Activated naive CD4-positive, alpha-beta T cell treated with Interleukin-2 at 50 U/mL for 16 hours (primary cell): ENCODE results near the gene NEDD4L.
A peak's percentile ranks its signal among the peaks of the same experiment; 100 is the strongest.

Source experiments
- DNase-seq: peaks from one replicate; pipeline ENCODE4 v3.0.0-alpha.2; 2020

NEDD4L gene

DNA sequence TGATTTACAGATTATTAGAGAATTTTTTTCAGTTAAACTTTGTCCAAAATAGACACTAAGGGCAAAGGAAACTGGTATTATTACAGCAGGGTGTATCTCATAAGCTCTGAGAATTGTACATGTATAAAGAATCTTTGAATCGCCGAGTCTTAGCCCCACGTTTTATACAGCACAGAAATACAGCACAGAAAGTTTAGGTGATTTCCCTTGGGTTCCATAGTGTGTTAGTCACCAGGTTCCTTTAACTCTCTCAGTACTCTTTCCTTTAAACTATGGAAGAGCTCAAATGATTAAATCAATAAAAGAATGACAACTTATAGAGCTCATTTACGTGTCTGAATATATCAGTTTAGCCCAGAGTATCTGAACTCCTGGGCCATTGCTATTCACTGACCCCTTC, 256.8 kb downstream of the NEDD4L start:
- no peak for DNase-seq

DNA sequence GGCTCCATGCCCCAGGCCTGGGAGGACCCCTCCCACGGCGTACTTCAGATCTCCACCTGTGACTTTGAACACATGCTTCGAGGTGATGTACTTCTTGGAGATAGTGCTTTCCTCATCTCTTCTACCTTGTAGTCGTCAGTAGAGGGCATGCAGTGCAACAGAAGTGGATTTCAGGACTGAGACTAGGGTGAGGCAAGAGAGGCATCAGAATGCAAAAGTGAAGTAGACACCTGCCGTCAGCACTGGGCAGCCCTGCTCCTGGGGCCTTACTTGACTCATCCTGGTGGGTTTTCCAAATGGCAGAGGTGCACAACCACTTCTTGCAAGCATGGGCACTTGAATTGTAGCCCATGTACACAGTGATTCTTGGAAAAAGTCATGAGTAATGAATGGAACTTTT, 258.8 kb downstream of the NEDD4L start:
- no peak for DNase-seq

DNA sequence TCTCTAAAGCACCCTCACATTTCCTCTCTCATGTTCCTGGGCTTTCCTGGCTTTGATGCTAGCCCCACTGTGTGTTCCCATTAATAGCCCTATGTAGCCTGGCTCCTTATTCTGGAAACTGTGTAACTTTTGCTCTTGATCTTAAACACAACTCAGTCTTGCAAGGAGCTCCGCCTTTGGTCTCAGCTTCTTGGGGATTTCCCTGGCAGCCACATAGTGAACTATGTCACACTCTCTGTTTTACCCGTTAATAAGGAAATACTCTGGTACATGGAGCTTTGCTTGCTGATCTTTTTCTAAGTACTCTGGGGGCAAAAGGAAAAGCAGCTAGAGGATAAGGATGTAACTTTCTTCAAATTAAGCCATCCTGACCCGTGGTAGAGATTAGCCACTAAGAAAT, 259.3 kb downstream of the NEDD4L start:
- DNase-seq = peak; percentile 42

GRCh38 chr18:58305792-58306191, 261.8 kb downstream of the NEDD4L start:
- DNase-seq = no peak

DNA sequence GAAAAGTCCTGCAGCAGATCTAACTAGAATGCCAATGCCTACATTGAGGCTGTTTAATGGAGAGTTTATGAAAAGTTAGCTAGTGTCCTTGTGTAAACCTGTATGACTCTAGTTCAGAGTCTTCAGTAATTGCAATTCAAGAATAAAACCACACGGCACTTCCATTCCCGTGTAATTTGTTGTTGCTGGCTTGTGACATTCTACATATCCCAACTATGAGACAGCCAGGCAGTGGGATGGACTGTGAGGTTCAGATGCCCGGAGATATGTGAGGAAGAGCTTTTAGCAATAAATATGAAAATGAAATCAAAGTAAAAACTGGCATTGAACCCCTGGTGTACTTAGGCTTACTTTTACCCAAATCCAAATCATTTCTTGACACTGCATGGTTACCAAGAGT, 263.4 kb downstream of the NEDD4L start:
- no peak for DNase-seq

- no peak for DNase-seq
Measured at GRCh38 chr18:58308463-58308862, 264.4 kb downstream of the NEDD4L start.

DNA sequence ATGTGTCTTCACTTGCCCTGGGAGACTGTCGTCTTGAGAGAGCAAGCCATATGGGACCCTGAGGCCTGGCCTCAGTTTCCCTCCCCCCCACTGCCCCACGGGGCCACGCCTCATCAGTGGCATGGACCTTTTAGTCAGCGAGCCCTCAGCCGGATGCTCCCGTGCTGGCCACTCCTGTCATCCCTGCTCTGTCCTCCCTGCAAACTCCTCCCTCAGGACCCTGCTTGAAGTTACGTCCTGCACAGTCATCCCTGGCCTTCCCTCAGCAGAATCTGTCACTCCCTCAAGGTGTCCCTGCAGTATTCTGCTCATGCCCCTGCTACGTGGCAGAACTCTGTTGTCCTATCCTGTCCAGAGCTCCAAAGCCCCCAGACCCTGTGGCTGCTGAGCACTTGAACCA, 265.1 kb downstream of the NEDD4L start:
- no peak for DNase-seq

DNA sequence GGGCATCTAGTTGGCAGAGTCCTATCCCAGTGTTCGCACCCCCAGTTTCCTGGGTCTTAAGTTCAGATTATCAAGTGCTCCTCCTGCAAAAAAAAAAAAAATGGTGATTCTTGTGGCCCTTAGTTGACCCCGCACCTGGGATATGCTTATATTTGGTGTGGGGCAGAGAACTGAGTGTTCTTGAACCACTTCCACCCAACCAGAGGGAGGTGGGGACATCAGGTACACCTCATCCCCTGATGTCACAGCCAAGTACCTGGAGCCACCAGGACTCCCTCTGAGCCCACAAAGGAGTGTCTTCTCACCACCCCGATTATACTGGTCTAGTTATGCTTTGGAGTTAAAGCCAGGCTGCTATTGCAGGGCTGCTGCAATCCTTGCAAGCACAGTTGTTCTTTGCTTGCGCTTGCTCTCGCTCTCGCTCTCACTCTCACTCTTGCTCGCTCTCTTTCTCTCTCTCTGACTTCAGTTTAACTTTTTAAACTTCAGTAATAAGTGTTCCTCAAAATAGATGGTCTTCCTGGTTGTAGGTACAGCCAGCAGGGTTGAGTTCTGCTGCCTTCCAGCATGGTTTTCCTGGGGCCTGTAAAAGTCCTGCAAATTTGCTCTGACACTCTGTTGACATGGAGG, 265.7 kb downstream of the NEDD4L start:
- no peak for DNase-seq

GRCh38 chr18:58310517-58310916, 266.5 kb downstream of the NEDD4L start:
- peak; percentile 48 for DNase-seq

DNA sequence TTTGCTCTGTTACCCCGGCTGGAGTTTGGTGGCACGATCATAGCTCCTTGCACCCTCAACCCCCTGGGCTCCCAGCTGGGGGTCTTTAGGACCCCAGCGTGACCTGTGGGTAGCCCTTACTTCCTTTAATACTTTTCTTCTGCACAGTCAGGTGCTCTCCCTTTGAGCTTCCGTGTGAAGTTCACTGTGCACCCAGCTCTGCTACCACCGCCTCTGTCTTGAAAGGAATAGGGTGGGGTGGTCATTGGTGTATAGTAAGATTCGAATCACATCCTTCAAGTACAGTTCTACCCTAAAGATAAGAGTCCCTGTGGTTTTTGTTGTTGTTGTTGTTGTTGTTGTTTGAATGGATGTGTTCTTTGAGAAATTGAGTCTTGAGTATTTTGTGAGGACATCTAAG, 267.4 kb downstream of the NEDD4L start:
- DNase-seq = no peak

DNA sequence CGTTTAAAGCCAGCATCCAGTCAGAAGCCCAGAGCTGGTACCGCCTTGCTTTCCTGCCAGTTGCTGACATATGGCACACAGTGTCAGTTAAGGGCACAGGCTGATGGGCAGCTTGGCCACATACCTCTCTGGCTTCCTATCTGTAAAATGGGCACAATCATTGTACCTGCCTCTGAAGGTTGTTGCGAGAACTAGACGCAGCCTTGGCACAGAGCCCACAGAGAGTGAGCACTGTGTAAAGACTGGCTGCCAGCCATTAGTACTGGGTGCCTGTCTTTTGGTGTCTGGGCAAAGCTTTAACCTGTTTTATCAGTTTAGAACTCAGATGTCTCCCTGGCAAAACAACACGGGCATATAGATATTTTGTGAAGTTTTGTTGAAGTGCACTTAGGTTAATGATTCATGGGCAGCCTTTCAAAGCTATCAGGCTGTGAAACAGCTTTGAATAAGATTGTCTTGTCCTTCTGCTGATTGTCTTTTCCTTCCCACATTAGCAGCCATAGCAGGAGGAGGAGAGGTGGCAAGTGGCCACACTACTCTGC, 269.5 kb downstream of the NEDD4L start:
- no peak for DNase-seq

- DNase-seq = no peak
Measured at GRCh38 chr18:58314284-58314683, 270.3 kb downstream of the NEDD4L start.

DNA sequence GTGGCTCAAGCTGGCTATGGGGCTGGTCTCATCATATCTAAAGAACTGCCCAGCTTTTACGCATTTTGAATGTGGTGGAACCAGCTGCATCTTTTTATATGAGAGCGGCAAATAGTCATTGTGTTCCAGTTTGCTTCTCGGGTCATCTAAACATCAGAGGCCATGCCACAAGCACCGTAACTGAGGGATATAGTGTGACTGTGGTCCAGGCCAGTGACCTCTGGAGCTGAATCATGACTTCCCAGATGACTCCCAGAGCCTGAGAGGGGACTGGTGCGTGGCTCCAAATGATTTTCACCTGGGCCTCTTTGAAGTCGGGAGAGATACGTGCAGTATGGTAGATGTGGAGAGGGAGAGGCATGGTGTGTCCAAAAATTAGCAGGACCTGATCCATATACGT, 271.0 kb downstream of the NEDD4L start:
- DNase-seq = no peak

DNA sequence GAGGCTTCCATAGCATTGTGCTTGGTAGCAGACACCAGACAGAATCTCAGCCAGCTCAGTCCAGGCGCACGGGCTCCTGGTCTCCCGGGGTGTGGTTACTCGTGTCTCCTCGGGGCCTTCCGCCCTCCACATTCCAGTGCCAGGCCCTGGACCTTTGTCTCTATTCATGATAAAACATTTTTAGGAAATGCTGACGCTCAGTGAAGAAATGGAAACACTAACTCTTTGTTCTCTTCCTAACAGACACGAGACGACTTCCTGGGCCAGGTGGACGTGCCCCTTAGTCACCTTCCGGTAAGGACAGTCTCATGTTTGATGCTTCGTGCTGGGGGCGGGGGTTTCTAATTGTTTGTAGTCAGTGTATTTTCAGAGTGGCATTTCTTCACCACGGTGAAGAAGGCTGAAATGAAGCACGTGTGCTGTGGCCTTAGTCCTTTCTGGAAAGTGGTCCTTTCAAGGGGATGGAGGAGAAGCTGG, 271.8 kb downstream of the NEDD4L start:
- no peak for DNase-seq

- no peak for DNase-seq
Measured at GRCh38 chr18:58316396-58317342, 272.6 kb downstream of the NEDD4L start.

- DNase-seq = no peak
Measured at GRCh38 chr18:58319719-58320118, 275.7 kb downstream of the NEDD4L start.

DNA sequence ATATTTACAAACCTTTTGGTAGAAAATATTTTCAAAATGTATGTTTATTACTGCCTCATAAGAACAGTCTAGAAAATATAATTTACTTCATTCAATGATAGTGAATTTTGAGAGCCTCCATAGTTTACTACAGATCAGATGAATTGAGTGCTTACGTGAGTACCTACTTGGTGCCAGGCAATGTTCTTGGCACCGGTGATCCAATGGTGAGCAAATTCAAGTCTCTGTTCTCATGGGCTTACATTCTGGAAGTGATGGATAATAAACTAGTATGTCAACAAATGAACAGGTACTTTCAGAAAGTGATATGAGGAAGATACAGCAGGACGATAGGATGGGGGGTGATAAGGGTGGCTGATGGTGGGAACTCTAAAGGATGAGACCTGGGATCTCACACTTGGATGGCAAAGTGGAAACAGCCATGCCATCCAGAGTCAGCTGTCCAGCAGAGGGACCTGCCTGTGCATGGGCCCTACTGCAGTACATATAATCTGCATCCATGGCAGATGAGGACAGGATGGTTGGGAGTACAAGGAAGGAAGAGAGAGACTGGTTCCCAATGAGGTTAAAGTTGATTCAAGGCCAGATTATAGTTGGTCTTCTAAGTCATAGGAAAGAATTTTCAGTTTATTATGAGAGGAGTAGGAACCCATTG, 277.0 kb downstream of the NEDD4L start:
- DNase-seq = no peak

DNA sequence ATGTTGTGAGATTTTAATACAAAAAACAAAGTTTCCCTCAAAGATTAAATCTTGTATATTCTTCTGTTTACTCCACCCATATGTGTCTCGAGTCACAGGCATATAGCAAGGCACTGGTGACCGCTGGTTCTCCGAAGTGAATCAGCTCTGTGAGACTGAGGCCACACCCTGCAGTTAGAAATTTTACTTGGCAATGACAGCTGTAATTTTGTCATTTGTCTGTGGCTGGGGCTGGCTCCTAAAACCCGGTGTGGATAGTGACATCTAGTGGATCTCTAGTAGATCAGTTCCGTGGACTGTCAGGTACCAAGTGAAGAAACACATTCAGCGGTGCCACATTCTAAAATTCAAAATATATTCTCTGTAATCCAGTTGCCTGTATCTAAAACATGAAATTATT, 278.0 kb downstream of the NEDD4L start:
- peak; percentile 59 for DNase-seq

DNA sequence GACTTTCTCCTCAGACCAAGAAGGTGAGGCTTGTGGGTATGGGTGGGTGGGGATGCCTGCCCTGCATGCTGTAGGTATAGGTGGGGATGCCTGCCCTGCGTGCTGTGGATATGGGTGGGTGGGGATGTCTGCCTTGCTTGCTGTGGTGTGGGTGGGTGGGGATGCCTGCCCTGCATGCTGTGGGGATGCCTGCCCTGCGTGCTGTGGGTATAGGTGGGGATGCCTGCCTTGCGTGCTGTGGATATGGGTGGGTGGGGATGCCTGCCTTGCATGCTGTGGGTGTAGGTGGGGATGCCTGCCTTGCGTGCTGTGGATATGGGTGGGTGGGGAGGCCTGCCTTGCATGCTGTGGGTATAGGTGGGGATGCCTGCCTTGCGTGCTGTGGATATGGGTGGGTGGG, 278.4 kb downstream of the NEDD4L start:
- no peak for DNase-seq

- no peak for DNase-seq
Measured at GRCh38 chr18:58323866-58324762, 280.1 kb downstream of the NEDD4L start.

- DNase-seq = no peak
Measured at GRCh38 chr18:58324824-58325480, 280.9 kb downstream of the NEDD4L start.

GRCh38 chr18:58325494-58325893, 281.5 kb downstream of the NEDD4L start:
- DNase-seq = no peak
